GM19395 (cell line): ENCODE data around the gene MEGF6.

Source experiments
- ATAC-seq: cut with Tn5 transposase; IDR thresholded peaks from one replicate; pipeline ENCODE4 v1.9.1; 2021; ENCODE audit warnings: mild to moderate bottlenecking, moderate library complexity; ENCODE audit not compliant: unreplicated experiment

Gene MEGF6

GRCh38 chr1:3450202-3450863 is 161.0 kb downstream of the MEGF6 start:
- ATAC-seq = no peak

- no peak for ATAC-seq
Observed at GRCh38 chr1:3444736-3445135, 166.6 kb downstream of the MEGF6 start.

- no peak for ATAC-seq
Observed at GRCh38 chr1:3444298-3444697, 167.0 kb downstream of the MEGF6 start.

GRCh38 chr1:3443807-3444206 is 167.5 kb downstream of the MEGF6 start:
- no peak for ATAC-seq

DNA sequence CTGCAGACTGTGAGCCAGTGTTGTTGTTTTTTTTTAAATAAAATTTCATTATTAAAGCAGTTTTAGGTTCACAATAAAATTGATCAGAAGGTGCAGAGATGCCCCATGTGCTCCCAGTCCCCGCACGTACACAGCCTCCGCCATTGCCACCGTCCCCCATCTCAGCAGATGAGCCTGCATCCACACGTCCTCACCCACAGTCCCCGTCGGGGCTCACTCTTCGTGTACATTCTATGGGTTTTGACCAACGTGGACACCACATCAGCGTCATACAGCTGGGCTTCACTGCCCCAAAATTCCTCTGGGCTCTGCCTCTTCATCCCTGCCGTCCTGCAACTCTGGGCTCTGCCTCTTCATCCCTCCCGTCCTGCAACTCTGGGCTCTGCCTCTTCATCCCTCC is 168.4 kb downstream of the MEGF6 start:
- no peak for ATAC-seq

GRCh38 chr1:3442331-3442730 is 169.0 kb downstream of the MEGF6 start:
- no peak for ATAC-seq

GRCh38 chr1:3441880-3442279 is 169.4 kb downstream of the MEGF6 start:
- no peak for ATAC-seq

DNA sequence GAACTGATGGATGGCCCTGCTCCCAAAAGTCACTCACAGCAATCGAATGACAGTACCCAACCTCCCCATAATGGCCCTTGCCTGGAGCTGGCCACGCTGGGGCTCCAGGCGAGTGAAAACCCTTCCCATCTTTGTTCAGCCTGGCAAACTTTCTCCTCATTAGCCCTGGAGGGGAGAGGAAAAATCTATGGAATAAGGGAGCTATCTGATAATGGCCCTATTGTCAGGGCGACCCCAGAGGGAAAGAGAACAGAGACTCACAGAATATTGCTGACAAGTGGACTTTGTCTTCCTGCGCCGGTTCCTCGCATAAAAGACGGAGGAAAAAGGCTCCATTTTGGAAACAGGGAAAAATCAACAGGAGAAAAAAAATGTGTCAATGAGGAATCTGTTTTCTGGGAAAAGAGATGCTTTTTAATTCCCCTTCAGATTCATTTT is 169.9 kb downstream of the MEGF6 start:
- ATAC-seq = no peak

DNA sequence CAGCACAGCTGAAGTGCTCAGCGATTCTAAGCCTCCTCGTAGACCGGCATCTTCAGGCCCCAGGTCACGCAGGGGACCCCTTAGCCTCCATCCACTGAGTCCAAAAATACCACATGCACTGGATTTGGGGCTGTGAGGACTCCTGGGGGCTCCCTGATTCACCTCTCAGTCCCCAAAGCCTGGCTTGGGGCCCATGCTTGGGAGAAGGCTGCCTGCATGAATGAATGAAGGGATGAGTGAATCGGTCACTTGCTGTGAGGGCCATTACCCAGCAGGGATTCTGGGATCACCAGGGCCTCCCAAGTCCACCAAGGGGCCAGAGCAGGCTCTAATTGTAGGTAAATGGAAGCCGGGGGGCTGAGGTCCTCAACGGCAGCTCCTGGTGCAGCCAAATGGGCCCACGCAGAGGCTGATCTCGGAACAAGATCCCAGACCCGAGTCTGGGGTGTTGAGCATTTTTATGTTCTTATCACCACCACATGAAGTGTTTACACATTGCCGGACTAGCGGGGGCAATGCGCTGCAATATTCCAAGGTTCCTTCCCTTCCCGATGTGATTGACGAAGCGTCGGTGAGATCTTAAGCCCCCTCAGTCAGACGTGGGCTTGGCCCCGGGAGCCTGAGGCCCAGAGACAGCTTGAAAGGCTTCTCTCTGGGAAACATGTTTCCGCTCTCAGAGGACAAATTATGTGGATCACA is 170.4 kb downstream of the MEGF6 start:
- ATAC-seq = no peak

GRCh38 chr1:3440300-3440681 is 171.0 kb downstream of the MEGF6 start:
- no peak for ATAC-seq
